B cell (primary cell): ENCODE data around the gene SLK.

Experiments used
- EZH2 ChIP-seq: IDR thresholded peaks from 2 replicates; pipeline ENCODE4 v1.6.1; 2012; ENCODE audit warnings: borderline replicate concordance, low read depth, mild to moderate bottlenecking, moderate library complexity, low read length; ENCODE audit not compliant: insufficient read depth, poor library complexity, severe bottlenecking
- TF ChIP-seq, protein P1 (sequence below): fragments of 200-600 bp; IDR thresholded peaks from one replicate; pipeline ENCODE4 v1.8.0; 2022; ENCODE audit warnings: antibody characterized with exemption, mild to moderate bottlenecking

DNA sequence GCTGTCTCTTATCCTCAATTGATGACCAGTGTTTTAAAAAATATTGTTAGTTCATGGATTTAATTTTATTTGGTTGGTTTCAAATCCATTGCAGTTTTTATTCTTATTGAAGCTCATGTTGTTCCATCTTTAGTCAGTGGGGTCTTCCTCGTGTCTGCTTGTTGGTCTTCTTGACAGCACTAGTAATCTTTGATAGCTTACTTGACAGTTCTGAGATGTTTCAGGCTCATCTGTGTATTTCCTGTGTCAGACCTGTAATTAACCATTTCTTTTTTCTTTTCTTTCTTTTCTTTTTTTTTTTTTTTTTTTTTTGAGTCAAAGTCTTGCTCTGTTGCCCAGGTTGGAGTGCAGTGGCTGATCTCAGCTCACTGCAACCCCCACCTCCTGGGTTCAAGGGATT is 28.2 kb downstream of the SLK start:
- TF ChIP-seq EZH2: no peak
- TF ChIP-seq, protein P1, sequence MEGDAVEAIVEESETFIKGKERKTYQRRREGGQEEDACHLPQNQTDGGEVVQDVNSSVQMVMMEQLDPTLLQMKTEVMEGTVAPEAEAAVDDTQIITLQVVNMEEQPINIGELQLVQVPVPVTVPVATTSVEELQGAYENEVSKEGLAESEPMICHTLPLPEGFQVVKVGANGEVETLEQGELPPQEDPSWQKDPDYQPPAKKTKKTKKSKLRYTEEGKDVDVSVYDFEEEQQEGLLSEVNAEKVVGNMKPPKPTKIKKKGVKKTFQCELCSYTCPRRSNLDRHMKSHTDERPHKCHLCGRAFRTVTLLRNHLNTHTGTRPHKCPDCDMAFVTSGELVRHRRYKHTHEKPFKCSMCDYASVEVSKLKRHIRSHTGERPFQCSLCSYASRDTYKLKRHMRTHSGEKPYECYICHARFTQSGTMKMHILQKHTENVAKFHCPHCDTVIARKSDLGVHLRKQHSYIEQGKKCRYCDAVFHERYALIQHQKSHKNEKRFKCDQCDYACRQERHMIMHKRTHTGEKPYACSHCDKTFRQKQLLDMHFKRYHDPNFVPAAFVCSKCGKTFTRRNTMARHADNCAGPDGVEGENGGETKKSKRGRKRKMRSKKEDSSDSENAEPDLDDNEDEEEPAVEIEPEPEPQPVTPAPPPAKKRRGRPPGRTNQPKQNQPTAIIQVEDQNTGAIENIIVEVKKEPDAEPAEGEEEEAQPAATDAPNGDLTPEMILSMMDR: no peak
